Nephron progenitor cell (in vitro differentiated cells): ENCODE results near the gene TLR9.

ENCODE experiments used
- DNase-seq: peaks from one replicate; pipeline ENCODE4 v3.0.0; 2021
- H3K27ac Mint-ChIP-seq: 2 replicates; pipeline ENCODE4 v1.8.0; 2021; ENCODE audit warnings: mild to moderate bottlenecking, moderate library complexity, mixed read lengths
- H3K27me3 Mint-ChIP-seq: 2 replicates; pipeline ENCODE4 v1.8.0; 2021; ENCODE audit warnings: mild to moderate bottlenecking, low read depth, mixed read lengths; ENCODE audit not compliant: poor library complexity
- H3K36me3 Mint-ChIP-seq: 2 replicates; pipeline ENCODE4 v1.8.0; 2021; ENCODE audit warnings: low read depth, mixed read lengths
- H3K4me1 Mint-ChIP-seq: 2 replicates; pipeline ENCODE4 v1.8.0; 2021; ENCODE audit warnings: mixed read lengths
- H3K4me3 Mint-ChIP-seq: 2 replicates; pipeline ENCODE4 v1.8.0; 2021; ENCODE audit warnings: mild to moderate bottlenecking, moderate library complexity, mixed read lengths
- H3K9me3 Mint-ChIP-seq: 2 replicates; pipeline ENCODE4 v1.8.0; 2021; ENCODE audit warnings: mild to moderate bottlenecking, moderate library complexity, mixed read lengths
- TF ChIP-seq, protein P1 (sequence below): fragments of 200-600 bp; sonication (generic); IDR thresholded peaks from 2 replicates; pipeline ENCODE4 v1.5.0; 2021; ENCODE audit warnings: antibody characterized with exemption

Gene TLR9

DNA sequence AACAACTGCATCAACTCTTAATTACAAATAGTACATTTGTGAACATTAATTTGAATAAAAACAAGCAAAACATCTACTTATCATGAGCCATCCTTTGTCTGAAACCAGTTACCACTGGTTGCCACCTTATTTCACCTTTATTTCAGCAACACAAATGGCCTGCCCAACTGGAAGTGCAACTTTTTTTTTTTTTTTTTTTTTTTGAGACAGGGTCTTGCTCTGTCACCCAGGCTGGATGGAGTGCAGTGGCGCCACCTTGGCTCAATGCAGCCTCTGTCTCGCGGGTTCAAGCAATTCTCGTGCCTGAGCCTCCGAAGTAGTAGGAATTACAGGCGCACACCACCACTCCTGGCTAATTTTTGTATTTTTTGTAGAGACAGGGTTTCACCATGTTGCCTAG lies 39.9 kb upstream of the TLR9 start:
- peaks cover 80% of the 10 kb centered on the region for H3K36me3 Mint-ChIP-seq
- DNase-seq: no peak

DNA sequence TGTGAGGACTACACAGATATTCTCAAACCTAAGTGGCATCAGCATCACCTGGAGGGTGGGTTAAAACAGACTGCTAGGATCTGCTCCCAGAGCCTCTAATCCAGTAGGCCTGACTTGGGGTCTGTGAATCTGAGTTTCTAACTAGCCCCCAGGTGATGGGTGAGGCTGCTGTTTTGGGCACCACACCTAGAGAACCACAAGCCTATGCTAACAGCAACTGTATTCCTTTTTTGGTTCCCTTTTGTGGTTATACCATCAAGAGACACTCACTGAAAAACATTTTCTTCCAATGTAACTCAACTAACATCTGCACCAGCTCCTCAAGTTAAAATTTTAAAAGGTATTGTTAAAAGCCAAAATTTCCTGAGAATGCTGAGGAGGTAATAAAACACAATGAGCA lies 37.0 kb upstream of the TLR9 start:
- no peak for DNase-seq
- H3K36me3 Mint-ChIP-seq: peaks cover 93% of the 10 kb centered on the region

More for the DNA sequence above, 39.9 kb upstream of the TLR9 start:
- no peaks in the 10 kb centered on the region for H3K9me3 Mint-ChIP-seq
- TF ChIP-seq, protein P1, sequence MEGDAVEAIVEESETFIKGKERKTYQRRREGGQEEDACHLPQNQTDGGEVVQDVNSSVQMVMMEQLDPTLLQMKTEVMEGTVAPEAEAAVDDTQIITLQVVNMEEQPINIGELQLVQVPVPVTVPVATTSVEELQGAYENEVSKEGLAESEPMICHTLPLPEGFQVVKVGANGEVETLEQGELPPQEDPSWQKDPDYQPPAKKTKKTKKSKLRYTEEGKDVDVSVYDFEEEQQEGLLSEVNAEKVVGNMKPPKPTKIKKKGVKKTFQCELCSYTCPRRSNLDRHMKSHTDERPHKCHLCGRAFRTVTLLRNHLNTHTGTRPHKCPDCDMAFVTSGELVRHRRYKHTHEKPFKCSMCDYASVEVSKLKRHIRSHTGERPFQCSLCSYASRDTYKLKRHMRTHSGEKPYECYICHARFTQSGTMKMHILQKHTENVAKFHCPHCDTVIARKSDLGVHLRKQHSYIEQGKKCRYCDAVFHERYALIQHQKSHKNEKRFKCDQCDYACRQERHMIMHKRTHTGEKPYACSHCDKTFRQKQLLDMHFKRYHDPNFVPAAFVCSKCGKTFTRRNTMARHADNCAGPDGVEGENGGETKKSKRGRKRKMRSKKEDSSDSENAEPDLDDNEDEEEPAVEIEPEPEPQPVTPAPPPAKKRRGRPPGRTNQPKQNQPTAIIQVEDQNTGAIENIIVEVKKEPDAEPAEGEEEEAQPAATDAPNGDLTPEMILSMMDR: no peak
- H3K27me3 Mint-ChIP-seq: no peaks in the 10 kb centered on the region
- no peak overlapping the region for H3K27ac Mint-ChIP-seq
- peaks cover 1% of the 10 kb centered on the region for H3K4me1 Mint-ChIP-seq
- no peak overlapping the region for H3K4me3 Mint-ChIP-seq

DNA sequence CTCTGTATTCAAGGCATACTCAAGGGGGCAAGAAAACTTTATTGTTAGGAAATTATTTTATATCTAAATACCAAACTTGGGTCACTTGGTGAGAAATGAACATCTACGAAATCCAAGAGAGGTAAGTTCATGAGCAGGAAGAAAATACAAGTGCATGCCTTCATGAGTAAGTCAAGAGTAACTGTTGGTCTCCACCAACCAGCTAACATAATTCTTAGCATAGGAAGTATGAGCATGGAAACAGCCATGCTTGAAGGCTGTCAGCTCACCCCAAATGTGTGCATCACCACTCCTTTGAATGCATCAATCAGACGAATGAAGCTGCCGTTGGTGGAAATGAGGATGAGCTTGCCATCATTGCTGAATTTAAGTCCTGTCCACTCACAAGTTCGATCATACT lies 34.0 kb upstream of the TLR9 start:
- H3K27ac Mint-ChIP-seq: no peak overlapping the region
- H3K4me3 Mint-ChIP-seq: no peak overlapping the region
- H3K4me1 Mint-ChIP-seq: peaks cover 3% of the 10 kb centered on the region
- H3K36me3 Mint-ChIP-seq: peaks cover 86% of the 10 kb centered on the region
- H3K9me3 Mint-ChIP-seq: no peaks in the 10 kb centered on the region
- TF ChIP-seq, protein P1: no peak
- no peak for DNase-seq
- peaks cover 3% of the 10 kb centered on the region for H3K27me3 Mint-ChIP-seq

More for the DNA sequence above, 37.0 kb upstream of the TLR9 start:
- H3K9me3 Mint-ChIP-seq: no peaks in the 10 kb centered on the region
- peaks cover 2% of the 10 kb centered on the region for H3K27me3 Mint-ChIP-seq
- H3K27ac Mint-ChIP-seq: no peak overlapping the region
- no peak overlapping the region for H3K4me3 Mint-ChIP-seq
- no peaks in the 10 kb centered on the region for H3K4me1 Mint-ChIP-seq
- TF ChIP-seq, protein P1: no peak

DNA sequence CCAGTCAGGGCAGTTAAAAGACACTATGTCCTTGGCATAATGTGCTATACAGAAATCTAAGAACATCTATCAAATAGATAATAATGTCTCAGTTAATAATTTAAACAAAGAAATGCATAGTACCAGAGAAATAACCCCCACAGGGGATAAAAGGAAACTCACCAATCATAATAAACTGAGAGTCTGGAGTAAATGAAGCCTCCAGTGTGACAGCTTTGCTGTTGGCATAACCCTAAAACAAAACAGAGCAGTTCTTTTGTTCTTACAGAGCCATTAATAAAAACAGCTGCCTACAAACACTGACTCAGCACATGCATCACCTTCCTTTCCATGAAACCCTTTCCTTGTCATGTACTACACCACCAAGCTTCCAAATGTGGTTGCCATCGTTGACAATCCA lies 33.6 kb upstream of the TLR9 start:
- H3K4me3 Mint-ChIP-seq: no peak overlapping the region
- peaks cover 3% of the 10 kb centered on the region for H3K27me3 Mint-ChIP-seq
- H3K36me3 Mint-ChIP-seq: peaks cover 82% of the 10 kb centered on the region
- peaks cover 7% of the 10 kb centered on the region for H3K4me1 Mint-ChIP-seq
- DNase-seq: no peak
- H3K9me3 Mint-ChIP-seq: no peaks in the 10 kb centered on the region
- H3K27ac Mint-ChIP-seq: no peak overlapping the region
- TF ChIP-seq, protein P1: no peak

DNA sequence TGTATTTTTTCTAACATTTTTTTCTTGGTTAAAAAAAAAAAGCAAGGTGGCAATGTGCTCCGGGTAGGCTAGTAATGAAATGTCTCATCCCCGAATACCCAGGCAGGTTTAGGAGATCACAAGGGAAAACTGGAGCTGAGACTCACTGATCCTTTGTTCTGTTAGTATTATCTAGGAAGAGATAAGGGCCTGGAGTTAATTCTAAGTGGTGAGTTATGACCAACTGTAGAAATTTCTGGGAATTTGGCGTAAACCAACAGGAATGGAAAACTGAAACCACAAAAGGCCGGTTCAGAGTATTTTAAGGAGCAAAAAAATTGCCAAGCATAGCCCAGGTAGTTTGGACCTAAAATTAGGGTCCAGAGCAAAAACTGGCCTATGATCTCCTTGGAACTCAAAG lies 32.5 kb upstream of the TLR9 start:
- TF ChIP-seq, protein P1: no peak
- H3K36me3 Mint-ChIP-seq: peaks cover 78% of the 10 kb centered on the region
- peaks cover 3% of the 10 kb centered on the region for H3K27me3 Mint-ChIP-seq
- H3K27ac Mint-ChIP-seq: no peak overlapping the region
- no peaks in the 10 kb centered on the region for H3K9me3 Mint-ChIP-seq
- DNase-seq: no peak
- H3K4me1 Mint-ChIP-seq: peaks cover 11% of the 10 kb centered on the region
- no peak overlapping the region for H3K4me3 Mint-ChIP-seq

DNA sequence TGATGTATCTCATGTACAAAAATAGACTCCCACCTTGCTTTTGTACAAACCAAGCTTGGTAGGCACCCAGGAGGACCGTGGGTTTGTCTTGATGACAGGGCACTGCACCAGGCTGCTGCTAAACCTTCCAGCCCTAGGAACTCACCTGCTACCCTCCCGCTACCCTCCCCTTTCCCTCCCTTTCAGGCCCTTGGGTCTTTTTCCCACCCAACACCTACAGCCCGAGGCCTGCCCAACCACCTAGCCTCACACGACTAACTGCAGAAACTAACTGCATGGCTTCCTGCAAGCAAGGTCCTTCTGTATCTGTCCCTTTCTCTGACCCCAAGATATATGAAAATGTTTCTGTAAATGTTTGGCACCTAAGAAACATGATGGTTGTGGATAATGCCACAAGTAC lies 31.2 kb upstream of the TLR9 start:
- no peak overlapping the region for H3K4me3 Mint-ChIP-seq
- no peak for DNase-seq
- peaks cover 80% of the 10 kb centered on the region for H3K36me3 Mint-ChIP-seq
- peaks cover 11% of the 10 kb centered on the region for H3K4me1 Mint-ChIP-seq
- H3K9me3 Mint-ChIP-seq: no peaks in the 10 kb centered on the region
- peaks cover 3% of the 10 kb centered on the region for H3K27me3 Mint-ChIP-seq
- H3K27ac Mint-ChIP-seq: no peak overlapping the region
- TF ChIP-seq, protein P1: no peak
